H1 (cell line): ENCODE data around the gene CDK5RAP2. TPM values are rescaled to one million over a fixed set of nuclear protein-coding genes. Genes with fewer than 3 reads are reported as not detected.

Experiments
- POLR2AphosphoS5 ChIP-seq: IDR thresholded peaks from 2 replicates; pipeline ENCODE4 v1.6.1; 2011; ENCODE audit warnings: low read depth, low read length
- polyA plus RNA-seq, 7 experiments: library from polyadenylated mRNA; depleted of rRNA in 3 of 7; stranded (reverse) in 5 of 7; unstranded in 2 of 7; fragments of >200 nt in 5 of 7; fragments of 200-250 nt in 2 of 7; gene quantifications; 1 replicate in 5 of 7; 2 replicates in 1 of 7; 4 replicates in 1 of 7; pipeline versions ENCODE4 v1.2.1 to v1.2.3, GENCODE V29; 2011 to 2013; ENCODE audit warnings: missing spikeins in 2 of 7, mixed read lengths in 2 of 7
- total RNA-seq: library from RNA; stranded (reverse); fragmentation: NEBNext Ultra II Directional; extraction: Animal tissue kit (Norgen Biotek cat#: 25700); gene quantifications from 2 replicates; pipeline ENCODE4 v1.2.1, GENCODE V29; 2021
- TF ChIP-seq, protein P1 (sequence below): IDR thresholded peaks from 2 replicates; pipeline ENCODE4 v1.6.1; 2011; ENCODE audit warnings: low read length, improper control_type of control experiment
- TF ChIP-seq, protein P2 (sequence below): IDR thresholded peaks from 2 replicates; pipeline ENCODE4 v1.6.1; 2012; ENCODE audit warnings: low read length, inconsistent platforms

CDK5RAP2 gene
- total and polyA plus RNA-seq, 2 of the 8 experiments (the other 6 are each of a cell fraction or from before 2014, with no cell fraction given): 19.8 to 49.4 TPM

DNA sequence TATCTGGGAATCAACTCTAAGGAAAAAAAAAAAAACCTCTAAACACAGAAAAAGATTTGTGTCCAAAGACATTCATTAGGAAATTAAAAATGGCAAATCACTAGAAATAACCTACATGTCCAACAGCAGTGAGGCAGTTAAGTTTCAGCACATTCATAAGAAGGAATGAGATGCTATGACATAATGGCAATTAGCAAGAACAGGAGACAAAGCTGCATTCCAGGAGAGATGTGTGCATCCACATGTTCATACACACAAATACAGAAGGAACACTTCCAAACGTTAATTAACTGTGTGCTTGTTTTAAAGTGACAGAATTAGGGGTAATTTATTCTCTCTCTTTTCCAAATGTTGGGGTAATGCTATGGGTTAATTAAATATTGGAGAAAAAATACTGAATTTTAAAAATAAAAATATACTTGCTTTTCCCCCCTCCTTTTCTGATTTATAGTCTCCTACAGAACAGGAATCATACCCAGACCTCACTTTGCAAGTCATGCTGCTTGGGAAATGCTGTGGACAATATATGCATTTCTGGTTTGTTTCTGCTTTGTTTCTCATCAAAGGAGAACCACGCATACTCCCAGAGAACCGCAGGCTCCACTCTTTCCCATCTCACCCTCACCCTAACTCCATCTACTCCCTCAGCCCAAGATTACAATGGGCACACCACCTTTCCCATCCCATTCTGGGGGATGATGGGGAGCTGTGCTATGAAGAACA lies 114.1 kb downstream of the CDK5RAP2 start (continued):
- TF ChIP-seq POLR2AphosphoS5: no peak
- TF ChIP-seq, protein P1, sequence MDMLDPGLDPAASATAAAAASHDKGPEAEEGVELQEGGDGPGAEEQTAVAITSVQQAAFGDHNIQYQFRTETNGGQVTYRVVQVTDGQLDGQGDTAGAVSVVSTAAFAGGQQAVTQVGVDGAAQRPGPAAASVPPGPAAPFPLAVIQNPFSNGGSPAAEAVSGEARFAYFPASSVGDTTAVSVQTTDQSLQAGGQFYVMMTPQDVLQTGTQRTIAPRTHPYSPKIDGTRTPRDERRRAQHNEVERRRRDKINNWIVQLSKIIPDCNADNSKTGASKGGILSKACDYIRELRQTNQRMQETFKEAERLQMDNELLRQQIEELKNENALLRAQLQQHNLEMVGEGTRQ: no peak
- TF ChIP-seq, protein P2, sequence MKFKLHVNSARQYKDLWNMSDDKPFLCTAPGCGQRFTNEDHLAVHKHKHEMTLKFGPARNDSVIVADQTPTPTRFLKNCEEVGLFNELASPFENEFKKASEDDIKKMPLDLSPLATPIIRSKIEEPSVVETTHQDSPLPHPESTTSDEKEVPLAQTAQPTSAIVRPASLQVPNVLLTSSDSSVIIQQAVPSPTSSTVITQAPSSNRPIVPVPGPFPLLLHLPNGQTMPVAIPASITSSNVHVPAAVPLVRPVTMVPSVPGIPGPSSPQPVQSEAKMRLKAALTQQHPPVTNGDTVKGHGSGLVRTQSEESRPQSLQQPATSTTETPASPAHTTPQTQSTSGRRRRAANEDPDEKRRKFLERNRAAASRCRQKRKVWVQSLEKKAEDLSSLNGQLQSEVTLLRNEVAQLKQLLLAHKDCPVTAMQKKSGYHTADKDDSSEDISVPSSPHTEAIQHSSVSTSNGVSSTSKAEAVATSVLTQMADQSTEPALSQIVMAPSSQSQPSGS: no peak
